ENCODE data around the gene CREB3L2.
"Not testable (repeated sequence)": the region's sequence is repeated elsewhere in the genome, so short reads cannot be mapped to it uniquely, and the experiment has no call there.

The CREB3L2 gene, protein sequence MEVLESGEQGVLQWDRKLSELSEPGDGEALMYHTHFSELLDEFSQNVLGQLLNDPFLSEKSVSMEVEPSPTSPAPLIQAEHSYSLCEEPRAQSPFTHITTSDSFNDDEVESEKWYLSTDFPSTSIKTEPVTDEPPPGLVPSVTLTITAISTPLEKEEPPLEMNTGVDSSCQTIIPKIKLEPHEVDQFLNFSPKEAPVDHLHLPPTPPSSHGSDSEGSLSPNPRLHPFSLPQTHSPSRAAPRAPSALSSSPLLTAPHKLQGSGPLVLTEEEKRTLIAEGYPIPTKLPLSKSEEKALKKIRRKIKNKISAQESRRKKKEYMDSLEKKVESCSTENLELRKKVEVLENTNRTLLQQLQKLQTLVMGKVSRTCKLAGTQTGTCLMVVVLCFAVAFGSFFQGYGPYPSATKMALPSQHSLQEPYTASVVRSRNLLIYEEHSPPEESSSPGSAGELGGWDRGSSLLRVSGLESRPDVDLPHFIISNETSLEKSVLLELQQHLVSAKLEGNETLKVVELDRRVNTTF

DNA sequence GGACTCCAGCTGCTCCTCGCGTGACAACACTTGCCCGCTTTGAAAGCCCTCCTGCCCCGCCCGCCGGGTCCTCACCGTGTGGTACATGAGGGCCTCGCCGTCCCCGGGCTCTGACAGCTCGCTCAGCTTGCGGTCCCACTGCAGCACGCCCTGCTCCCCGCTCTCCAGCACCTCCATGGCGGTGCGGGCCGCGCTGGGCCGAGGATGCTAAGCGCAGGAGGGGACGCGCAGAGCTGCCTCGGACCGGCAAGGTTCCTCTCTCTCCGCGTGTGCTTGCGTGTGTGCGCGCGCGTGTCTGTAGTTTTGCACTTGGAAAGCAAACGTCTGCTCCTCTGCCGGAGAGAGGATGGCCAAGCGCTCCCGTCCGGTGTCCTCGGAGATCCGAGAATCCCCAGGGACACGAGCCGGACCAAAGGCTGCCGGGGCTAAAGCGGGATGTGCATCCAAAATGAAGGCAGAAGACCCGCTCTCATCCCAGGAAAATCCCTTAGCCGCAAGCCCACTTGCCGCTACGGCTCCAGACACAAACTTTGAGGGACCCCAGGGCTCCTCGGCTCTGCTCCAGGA, at the start of gene CREB3L2:
TSS of gene CREB3L2 (minus strand) at position 558 of the 567 bp plus-strand sequence. CDS start at position 177, 381 bp downstream.
- peak; percentile 71 for DNase-seq

DNA sequence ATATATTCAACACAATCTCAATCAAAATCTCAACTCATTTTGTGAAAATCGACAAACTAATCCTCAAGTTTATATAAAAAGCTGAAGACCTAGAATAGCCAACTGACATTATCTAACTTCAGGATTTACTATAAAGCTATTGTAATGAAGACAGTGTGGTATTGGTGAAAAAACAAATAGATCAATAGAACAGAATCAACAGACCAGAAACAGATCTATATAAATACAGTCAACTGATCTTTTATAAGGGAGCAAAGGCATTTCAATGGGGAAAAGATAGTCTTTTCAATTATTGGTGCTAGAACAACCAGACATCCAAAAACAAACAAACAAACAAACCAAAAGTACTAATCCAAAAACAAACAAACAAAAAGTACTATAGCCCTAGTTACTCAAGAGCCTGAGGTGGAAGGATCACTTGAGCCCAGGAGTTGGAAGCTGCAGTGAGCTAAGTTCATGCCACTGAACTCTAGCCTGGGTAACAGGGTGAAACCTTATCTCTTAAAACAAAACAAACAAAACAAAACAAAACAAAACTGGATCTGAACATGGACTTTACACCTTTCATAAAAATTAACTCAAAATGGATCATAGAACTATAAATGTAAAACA, 47.7 kb upstream of the CREB3L2 start:
- DNase-seq, result no peak

DNA sequence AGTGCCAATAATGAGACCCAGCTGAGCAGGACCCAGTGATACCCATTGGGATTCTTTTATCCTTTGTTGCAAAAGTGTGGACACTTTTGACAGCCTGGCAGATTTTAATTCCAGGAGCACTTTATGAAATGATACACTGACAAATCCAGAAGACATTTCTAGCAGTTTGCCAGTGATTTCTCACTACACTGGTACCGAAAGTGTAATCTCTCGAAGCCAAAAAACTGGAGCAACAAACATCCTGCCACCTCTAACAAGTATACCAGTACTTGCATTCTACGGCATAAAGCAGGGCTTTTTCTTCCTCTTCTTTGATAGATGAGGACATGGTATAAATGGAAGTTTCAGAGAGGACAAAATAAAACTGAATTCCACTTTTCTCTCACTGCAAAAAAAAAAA, 46.0 kb upstream of the CREB3L2 start:
- DNase-seq, result no peak

DNA sequence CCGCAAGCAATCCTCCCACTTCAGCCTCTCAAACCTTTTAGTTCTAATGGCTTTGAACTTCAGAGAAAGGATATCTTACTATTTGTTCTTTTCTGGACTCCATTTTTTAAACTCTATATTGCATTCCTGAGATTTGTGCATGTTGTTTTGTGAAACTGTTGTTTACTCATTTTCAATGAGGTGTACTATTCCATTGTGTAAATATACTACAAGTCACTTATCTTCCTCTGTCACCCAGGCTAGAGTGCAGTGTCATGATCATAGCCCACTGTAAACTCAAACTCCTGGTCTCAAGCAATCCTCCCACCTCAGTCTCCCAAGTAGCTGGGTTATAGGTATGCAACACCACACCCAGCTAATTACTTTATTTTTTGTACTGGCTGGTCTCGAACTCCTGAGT, 43.0 kb upstream of the CREB3L2 start:
- DNase-seq, result no peak

- not testable (repeated sequence) for DNase-seq
Measured at GRCh38 chr7:138040063-138040462, 38.2 kb upstream of the CREB3L2 start.

- no peak for DNase-seq
Measured at GRCh38 chr7:138036135-138036534, 34.2 kb upstream of the CREB3L2 start.

DNA sequence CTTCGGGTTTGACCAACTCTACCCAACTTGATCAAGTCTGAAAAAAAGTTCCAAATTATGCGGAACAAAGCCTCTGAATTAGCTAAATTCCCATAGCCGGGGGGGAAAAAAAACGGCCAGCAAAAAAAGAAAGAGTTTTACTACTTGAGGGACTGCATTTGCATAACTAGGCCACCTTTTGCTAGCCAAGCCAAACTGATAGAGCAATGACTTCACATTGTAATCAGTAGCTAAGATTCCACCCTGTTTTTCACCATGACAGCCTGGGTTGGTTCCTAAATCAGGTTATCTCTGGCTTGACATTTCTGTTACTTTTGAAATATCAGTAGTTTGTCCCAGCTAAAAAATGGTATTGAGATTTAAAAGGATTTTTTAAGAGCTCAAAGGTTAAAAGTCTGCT, 31.4 kb upstream of the CREB3L2 start:
- no peak for DNase-seq

DNA sequence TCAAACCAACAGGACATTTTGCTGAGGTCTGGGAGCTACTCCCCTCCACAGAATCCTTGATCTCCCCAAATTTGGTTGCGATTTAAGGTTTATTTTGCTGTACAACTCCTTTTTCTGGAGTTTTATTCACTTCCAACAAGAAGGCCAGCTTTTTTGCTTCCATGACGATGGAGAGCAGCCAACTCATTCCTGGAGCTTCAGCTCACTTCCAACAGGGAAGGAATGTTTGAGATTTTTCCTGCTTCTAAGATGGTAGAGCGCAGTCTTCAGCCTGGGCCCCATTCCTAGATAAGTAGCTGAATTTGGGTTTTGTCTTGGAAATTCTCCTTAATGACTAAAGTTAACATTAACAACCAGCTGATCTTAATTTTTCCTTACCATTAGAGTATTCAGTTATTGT, 30.9 kb upstream of the CREB3L2 start:
- DNase-seq, result no peak

DNA sequence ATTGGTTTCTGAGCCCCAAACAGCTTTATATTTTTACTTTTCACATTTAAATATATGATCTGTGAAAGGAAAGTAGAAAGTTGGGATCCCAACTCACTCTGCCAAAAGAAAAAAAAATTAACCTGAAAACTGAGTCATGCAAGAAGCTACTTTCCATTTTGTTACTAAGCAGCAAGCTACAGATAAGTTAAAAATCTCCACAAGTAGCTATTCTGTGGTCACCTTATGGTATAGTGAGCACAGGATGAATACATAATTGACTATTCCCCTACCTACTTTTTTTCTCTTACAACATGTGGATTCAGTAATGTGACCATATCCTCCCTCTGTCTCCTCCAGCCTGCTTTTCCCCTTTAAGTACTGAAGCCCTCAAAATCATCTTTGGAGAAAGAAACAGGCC, 30.3 kb upstream of the CREB3L2 start:
- DNase-seq, result no peak

DNA sequence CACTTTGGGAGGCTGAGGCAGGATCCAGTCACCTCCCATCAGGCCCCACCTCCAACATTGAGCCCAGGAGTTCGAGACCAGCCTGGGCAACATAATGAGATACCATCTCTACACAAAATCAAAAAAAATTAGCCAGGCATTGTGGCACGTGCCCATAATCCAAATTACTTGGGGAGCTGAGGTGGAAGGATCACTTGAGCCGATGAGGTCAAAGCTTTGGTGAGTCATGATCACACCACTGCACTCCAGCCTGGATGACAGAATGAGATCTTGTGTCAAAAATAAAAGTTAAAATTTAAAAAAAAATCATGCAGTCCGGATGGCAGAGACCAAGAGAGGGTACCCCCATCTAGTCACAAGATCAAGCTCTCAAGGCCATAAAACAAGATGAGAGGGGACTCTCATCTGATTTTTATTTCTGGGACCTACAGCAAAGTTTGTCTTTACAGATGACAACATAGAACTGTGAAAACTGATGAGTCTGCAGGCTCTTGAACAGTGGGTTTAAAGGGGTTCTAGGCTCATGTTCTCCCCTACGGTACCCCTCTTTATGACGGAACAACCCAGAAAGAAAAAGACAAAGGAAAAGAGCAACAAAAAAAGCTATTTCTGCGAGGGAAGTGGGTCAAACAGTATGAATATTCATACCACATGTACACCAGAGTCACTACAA, 28.9 kb upstream of the CREB3L2 start:
- DNase-seq, result no peak

DNA sequence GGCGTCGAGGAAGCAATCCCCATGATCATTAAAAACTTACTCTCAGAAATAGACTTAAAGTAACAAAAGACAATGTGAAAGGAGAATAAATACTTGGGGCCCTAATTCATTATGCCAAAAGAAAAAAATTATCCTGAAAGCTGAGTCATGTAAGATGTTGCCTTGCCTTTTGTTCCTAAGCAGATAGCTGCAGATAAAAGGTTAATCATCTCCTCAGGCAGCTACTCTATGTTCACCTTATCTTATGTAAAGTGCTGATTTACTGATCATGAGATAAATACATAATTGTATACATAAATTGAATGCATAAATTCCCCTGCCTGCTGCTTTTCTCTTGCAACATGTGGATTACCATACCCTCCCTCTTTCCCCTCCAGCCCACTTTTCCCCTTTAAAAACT, 28.1 kb upstream of the CREB3L2 start:
- DNase-seq, result no peak

DNA sequence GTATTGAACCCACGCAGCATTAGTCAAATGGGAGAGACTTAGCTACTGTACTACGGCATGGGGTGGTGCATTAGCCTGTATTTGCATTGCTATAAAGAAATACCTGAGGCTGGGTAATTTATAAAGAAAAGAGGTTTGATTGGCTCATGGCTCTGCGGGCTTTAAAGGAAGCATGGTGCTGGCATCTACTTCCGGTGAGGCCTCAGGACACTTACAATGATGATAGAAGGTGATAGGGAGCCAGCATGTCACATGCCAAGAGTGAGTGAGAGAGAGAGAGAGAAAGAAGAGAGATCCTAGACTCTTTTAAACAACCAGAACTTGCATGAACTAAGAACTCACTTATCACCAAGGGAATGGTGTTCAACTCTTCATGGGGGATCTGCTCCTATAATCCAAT, 27.2 kb upstream of the CREB3L2 start:
- DNase-seq, result no peak

- no peak for DNase-seq
Measured at GRCh38 chr7:138027100-138027499, 25.2 kb upstream of the CREB3L2 start.

- no peak for DNase-seq
Measured at GRCh38 chr7:138025215-138026186, 23.6 kb upstream of the CREB3L2 start.

DNA sequence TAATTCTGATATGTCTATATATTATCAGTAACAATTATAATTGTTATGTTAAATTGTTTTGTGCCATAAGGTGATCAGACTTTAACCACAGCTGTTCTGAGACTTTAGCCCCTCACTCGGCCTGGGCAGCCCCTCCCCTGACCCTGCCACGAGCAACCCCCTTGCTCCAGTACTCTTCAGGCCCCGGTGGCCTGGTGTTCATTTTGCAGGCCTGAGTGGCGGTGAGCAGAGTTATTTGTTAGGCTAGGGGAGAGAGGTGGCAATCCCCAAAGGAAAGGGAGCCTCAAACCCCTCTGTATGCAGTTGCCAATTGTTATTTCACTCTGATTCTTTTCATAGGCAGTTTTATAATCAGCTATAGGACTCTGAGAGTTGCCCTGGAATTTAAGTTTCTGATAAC, 22.9 kb upstream of the CREB3L2 start:
- no peak for DNase-seq

- no peak for DNase-seq
Measured at GRCh38 chr7:138024343-138024691, 22.4 kb upstream of the CREB3L2 start.

GRCh38 chr7:138023618-138024342, 21.9 kb upstream of the CREB3L2 start:
- DNase-seq, result no peak

GRCh38 chr7:138021889-138022288, 20.0 kb upstream of the CREB3L2 start:
- no peak for DNase-seq

- DNase-seq, result no peak
Measured at GRCh38 chr7:138017992-138018391, 16.1 kb upstream of the CREB3L2 start.

DNA sequence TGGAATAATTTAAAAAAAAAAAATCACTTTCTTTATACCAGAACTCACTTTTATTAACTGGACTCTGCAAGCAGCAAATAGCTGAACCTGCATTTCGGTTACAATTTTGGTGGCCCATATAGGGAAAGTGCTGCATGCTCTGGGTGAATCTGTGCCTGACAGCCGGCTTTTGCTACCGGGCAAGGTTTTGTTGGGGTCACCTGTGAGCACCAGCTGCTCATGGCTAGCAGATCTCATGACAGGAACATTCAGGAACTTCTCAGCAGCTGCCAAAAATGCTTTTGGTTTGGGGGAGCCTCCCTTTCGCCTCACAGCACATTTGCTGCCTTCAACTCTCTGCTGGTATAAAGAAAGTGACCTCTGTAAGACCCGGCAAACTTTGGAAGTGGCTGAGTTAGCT, 13.2 kb upstream of the CREB3L2 start:
- no peak for DNase-seq

GRCh38 chr7:138014686-138015085, 12.8 kb upstream of the CREB3L2 start:
- DNase-seq, result no peak

- DNase-seq, result not testable (repeated sequence)
Measured at GRCh38 chr7:138014201-138014600, 12.3 kb upstream of the CREB3L2 start.

All from CD4-positive, alpha-beta T cell treated with Interleukin-10 for 1 hour (primary cell).